NCI-H226 (cell line): ENCODE data around the gene CES4A.
"Not testable (repeated sequence)": the region's sequence is repeated elsewhere in the genome, so short reads cannot be mapped to it uniquely, and the experiment has no call there.

Source experiments
- DNase-seq: peaks from one replicate; pipeline ENCODE4 v3.0.0-alpha.2; 2015

The CES4A gene

DNA sequence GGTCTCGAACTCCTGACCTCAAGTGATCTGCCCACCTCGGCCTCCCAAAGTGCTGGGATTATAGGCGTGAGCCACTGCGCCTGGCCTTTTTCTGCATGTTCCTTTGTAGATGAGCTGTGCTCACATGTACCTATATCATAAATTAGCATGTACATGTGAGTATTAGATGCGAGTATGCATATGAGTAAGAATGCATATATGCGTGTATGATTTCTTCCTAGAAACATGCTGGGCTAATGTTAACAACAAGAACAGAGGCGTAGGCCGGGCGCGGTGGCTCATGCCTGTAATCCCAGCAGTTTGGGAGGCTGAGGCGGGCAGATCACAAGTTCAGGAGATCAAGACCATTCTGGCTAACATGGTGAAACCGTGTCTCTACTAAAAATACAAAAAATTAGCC lies 5.2 kb downstream of the CES4A start:
- not testable (repeated sequence) for DNase-seq

DNA sequence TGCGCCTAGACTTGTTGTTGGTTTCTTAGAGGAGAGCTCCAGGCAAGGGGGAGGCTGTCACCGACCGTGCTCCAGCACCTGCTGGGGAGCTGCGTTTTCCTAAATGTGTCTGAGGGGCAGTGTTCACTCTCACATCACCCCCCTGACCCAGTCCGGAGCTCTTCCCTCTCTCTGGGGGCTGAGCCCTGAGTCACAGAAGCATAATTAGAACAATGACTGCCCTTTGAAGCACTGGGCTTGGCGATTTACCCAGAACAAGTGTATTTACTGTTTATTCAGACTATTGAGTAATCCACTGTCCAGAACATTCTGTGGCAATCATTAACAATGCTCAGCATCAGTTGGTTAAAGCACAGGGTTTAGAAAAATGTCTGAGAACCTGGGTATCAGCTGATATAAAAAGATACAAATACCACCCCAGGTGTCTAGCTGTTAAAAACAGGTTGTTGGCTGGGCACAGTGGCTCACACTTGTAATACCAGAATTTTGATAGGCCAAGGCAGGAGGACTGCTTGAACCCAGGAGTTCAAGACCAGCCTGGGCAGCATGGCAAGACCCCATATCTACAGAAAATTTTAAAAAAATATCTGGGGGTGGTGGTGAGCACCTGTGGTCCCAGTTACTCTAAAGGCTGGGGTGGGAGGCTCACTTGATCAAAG lies 8.1 kb downstream of the CES4A start:
- DNase-seq, result no peak

DNA sequence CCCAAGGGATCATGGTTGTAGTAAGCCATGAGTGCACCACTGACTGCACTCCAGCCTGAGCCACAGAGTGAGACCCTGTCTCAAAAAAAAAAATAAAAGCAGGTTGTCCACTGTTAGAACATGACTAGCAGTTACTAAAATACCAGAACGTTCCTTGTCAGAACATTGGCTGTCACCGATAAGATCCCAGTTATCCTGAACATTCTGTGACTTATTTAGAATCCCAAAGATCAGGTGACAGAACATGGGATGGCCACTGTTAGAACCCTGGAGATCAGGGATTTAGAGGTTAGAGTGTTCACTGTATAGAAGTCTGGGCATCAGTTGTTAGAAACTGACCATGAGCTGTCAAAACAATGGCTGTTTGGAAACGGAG lies 8.6 kb downstream of the CES4A start:
- DNase-seq, result no peak

DNA sequence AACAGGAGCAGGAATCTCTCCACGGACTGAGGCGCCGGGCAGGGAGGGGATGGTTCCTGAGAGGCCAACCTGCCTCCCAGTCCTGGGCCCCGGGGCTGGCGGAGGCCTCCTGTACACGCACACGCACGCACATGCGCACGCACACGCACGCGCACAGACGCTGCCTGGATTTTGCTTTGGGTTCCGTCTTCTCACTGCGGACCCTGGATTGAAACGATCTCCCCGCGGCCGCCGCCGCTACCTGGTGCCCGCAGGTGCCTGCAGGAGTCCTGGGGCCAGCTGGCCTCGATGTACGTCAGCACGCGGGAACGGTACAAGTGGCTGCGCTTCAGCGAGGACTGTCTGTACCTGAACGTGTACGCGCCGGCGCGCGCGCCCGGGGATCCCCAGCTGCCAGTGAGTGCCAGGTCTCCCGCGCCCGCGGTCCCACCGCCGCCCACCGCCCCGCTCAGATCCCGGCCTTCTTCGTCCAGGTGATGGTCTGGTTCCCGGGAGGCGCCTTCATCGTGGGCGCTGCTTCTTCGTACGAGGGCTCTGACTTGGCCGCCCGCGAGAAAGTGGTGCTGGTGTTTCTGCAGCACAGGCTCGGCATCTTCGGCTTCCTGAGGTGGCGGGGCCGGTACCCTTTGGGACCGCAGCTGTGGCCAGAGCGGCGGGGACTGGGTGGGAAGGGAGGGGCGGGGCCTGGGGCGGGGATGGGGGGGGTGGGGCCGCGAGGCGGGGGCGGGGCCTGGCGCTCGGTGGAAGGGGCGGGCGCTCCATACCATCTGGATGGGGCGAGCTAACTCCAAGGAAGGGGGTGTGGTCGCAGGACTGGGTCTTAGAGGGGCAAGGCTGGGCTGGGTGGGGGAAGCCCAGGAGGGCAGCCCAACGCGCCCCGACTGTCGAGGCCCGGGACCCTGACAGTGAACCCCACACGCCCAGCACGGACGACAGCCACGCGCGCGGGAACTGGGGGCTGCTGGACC lies 12.3 kb downstream of the CES4A start:
- no peak for DNase-seq

DNA sequence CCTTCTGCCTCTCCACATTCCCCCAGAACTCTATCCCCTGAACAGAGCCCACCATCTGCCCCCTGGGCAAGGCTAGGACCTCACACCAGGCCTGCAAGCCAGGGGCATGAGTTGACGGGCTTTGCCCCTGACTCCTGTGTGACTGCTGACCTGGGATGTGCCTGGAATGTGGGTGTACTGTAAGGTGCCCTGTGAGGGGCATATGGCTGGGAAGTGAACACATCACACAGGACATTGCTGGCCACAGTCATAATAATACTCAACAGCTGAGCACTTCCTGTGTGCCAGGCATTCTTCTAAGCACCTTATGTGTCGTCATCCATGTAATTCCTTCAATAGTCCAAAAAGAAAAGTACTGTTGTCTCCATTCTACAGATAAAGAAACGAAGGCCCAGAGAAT lies 13.3 kb downstream of the CES4A start:
- no peak for DNase-seq

DNA sequence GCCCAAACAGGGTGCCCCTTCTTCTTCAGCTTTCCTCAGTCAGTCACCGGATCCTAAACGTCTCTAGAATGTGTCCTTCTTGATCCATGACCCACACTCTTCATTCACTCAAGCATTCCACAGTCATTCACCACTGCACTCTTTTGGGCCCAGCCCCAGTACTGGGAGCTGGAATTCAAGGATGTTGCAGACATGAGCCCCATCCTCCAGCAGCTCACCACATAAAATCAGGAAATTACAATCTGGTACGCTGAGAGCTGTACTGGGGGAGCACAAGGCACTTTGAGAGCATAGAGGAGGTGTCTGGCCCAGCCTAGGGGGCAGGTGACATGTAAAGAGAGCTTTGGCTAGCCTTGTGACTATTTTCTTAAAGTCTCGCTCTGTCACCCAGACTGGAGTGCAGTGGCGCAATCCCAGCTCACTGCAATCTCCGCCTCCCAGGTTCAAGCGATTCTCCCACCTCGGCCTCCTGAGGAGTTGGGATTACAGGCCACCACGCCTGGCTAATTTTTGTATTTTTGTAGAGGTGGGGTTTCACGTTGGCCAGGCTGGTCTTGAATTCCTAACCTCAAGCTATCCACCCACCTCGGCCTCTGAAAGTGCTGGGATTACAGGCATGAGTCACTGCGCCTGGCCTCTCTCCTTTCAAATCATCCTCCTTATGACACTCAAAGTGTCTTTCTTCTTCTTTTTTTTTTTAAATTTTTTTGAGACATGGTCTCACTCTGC lies 18.7 kb downstream of the CES4A start:
- no peak for DNase-seq

DNA sequence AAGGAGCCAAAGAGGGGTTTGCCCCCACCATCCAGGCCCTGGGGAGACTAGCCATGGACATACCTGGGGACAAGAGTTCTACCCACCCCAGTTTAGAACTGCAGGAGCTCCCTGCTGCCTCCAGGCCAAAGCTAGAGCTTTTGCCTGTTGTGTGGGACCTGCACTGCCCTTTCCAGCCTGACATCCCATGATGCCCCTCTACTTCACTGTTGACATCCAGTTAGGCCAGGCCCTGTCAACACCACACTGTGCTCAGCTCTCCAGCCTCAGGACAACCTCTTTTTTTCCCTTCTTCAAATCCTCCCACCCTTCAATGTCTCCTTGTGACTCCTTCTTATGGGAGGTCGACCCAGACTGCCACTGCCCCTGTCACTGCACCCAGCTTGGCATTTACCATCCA lies 20.8 kb downstream of the CES4A start:
- DNase-seq, result no peak

DNA sequence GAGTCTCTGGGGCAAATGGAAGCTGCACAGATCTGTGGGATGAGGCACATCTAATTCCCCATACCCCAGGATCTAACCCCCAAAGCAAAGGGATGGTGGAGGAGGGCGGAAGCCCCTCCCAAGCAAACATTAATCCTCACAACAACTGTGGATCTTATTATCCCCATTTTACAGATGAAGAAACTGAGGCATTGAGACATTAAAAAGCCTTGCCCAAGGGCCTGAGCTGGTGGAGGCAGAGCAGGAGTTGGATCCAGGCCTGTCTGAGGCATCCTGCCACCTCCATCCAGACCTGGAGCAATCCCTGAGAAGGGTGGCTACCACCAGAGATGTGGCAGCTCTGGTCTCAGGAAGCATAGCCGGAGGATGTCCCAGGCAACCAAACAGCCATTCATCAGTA lies 22.9 kb downstream of the CES4A start:
- DNase-seq, result no peak

DNA sequence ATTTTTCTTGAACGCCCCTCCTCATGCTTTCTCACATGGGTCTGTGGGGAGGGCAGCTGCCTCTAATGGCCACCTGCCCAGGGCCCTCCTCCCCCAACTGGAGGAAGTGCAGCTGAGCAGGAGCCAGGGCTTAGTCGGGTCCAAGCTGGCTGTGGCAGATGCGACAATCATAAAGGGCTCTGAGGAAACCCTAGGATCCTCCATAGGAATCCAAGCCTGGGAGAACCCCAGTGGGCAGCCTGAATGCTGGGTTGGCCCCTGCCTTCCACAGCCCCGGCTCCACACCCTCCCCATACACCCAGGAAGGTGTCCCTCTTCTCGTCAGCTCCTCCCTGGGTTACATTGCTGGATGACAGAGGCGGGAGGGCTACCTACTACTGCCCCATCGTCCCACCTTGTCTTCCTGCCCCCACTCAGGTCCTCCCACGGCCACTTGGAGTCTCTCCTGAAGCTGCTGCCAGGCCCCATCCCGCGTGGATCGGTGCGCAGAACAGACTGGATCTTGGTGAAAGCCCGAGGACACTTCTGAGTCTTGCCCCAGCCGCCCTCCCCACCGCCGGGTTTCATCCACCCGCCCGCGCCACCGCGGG lies 24.9 kb downstream of the CES4A start:
- no peak for DNase-seq

DNA sequence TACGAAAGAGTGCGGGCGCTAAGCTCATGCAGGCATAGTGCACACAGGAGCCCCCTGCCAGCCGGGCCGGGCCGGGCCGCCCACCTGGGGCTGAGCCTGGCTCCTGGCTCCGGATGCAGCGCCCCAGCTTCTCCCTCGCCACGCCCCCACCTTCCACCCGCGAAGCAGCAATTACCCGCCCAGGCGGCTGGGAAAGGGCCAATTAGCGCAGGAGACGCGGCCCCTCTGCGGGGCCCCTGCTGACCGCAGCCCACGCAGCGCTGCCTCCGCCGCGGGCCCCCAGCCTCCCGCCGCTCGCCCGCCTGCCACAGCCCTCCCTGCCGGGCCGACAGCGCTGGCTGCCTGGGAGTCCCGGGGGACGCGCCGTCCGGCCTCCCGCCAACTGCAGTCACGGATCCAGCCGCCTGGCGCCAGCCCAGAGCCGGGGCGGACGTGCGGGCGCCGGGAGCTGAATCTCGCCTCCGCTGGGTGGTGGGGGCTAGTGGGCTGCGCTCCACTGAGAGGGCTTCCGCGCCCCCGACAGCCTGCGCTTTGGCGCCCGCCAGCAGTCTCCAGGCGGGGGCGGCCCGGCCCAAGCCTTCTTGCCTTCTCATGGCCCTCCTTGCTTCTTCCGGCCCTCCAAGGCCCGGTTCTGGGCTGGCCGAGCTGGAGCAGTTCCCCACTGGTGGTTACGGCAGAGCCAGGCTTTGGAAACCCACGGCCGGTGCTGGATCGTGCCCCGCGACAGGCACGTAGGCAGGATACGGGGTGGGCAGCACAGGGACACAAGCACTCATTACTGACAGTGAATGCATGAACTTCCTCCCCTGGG lies 25.6 kb downstream of the CES4A start:
- peak; percentile 50 for DNase-seq

DNA sequence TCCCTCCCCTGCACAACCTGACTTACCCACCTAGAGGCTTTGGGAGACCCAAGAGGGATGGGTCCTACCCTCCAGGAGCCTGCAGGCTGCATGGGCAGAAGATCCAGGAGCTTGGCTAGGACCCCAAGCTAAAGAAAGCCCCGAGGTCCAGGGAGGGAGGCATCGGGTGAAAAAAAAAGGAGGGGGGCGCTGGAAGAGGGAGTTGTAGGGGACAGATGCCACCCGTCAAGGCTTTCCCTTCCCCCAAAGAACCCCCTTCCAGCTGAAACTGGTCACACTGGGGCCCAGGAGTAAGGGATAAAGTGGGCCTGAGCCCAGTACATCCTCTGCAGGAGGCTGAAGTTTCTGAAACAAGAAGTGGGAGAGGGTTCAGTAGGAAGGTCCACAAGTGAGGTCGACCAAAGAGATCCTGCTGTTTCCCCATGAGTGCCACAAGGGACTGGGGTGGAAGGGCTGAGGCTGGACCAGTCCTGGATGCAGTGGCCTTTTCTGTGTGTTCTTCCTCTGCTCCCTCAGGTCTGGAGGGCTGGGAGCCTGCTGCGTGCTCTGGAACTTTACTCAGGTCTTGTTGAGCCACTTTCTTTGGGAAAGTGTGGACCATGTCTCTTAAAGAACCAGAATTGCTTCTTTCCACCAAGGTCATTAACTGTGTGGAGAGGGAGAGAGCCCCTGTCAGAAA lies 26.4 kb downstream of the CES4A start:
- DNase-seq, result no peak

DNA sequence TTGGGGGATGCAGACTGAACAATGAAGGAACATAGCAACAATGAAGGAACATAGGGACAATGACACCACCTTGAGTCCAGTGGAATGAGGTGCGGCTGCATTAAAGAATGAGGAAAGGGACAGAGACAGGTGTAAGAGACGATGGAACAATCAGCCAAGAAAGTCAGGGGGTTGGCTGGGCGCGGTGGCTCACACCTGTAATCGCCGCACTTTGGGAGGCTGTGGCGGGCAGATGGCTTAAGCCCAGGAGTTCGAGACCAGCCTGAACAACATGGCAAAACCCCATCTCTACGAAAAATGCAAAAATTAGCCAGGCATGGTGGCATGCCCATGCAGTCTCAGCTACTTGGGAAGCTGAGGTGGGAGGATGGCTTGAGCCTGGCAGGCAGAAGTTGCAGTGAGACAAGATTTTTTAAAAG lies 26.9 kb downstream of the CES4A start:
- DNase-seq, result no peak

DNA sequence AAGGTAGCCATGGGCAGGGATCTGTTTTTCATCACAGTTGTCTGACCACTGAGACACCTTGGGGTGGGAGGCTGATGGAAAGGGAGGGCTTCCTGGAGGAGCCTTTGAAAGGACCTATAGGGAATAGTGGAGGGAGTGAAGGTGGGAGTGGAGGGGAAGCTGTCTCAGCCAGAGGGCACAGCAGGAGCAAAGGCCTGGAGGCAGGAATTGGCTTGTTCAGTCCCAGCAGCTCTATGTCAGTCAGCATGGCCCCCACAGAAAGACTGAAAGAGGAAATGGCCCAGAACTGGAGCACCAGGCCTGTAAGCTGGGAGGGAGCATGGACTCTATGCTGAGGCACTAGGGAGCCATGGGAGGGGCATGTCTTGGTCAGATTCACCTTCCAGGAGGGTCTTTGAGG lies 27.8 kb downstream of the CES4A start:
- DNase-seq, result no peak

DNA sequence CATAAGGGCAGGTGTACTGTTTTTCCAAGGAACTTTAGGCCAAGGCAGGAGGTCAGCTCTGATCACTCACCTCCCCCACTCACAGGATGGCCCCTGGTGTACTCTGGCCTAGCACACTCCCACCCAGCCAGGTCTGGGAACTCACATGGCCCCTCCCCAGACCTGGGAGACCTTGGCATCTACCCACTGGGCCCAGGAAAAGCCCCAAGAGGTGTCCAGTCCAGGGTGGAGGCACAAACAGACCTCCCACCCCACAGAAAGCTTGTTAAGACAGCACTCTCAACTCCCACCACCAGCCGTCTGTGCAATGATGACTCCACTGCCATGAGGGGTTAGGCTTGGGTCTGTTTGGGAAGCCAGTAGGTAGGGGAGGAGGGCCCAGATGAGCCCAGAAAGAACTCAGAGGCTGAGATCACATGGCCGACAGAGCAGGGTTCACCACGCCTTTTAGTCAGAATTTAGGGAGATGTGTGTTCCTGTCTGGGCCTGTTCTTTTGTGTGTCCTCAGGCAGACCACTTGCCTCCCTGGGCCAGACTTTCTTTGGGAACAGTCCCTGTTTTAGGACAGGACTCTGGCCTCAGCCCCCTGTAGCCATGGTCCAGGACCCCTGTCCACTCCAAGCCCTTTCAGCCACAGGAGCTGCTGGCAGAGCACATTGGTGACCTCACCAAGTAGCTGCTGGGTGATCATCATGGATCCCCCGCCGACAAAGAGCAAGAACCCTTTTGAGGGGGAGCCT lies 28.5 kb downstream of the CES4A start:
- DNase-seq, result no peak

DNA sequence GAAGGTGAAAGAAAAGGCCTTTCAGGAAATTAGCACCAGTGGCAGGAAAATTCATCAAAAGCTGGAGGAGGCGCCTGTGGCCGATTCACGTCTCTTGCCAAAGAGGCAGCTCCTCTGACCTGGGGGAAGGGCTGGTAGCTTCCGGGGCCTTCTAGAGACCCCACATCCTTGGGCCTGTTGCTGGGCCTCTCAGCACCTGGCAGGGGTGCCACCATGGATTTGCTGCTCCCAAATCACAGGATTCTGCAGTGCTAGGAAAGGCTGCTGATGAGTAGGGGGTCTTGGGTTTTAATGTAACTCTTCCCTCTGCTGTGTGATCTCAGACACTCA lies 29.0 kb downstream of the CES4A start:
- DNase-seq, result no peak

DNA sequence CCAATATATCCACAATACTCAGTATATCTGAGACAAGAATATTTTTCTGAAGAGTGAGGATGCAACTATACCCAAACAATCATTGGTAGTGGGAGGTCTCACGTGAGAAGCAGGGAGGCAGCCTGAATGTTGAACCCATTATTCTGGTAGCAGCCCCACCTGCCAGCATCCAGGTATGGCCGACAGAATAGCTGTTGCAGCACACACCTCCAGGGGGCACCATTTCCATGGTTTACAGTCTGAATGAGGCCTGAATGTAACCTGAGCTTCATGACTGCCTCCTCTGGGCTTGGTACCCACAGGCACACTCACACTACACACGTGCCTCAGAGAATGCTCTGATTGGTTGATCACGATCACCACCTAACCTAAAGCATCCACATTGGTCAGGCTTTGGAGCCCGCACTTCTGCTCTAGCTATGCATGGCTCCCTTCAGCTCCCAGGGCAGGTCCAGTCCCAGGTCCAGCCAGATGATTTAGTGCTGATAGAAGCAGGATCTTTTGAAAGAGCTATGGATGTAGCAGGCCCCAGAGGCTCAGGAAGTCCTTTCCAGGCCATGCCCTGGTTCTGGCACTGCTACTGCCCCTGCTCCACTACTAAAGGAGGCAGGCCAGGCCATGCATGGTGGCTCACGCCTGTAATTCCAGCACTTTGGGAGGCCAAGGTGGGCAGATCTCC lies 29.6 kb downstream of the CES4A start:
- DNase-seq, result peak; percentile 97

DNA sequence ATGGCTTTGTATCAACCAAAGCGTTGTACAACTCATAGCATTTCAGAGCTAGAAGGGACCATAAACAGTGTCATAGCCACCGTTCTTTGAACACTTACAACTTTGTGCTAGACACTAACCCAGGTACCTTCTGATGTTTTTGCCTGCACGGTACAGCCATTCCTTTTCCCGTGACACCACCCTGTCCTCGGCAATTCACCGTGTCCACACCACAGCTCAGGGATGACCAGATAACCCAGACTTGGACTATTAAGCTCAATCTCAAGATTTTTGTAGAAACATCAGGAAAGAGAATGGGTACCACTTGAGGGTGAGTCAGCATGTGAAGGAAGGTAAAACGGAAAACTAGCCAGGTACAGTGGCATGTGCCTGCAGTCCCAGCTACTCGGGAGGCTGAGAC lies 30.8 kb downstream of the CES4A start:
- DNase-seq, result no peak

DNA sequence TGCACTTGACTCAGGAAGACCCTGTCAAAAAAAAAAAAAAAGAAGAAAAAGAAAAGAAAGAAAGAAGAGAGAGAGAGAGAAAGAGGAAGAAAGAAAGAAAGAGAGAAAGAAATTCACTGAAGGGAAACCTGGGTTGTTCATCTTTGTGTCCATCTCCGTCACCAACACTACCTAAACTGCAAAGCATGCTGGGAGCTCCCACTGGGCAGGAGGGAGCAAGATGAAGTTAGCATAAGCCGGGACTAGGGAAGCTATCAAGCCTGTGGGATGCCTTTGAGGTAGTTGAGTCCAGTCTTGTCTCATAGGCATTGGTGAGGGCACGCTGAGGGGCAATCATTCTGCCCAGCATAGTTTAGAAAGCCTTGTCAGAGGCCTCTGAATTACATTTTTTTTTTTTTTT lies 32.9 kb downstream of the CES4A start:
- DNase-seq, result no peak

DNA sequence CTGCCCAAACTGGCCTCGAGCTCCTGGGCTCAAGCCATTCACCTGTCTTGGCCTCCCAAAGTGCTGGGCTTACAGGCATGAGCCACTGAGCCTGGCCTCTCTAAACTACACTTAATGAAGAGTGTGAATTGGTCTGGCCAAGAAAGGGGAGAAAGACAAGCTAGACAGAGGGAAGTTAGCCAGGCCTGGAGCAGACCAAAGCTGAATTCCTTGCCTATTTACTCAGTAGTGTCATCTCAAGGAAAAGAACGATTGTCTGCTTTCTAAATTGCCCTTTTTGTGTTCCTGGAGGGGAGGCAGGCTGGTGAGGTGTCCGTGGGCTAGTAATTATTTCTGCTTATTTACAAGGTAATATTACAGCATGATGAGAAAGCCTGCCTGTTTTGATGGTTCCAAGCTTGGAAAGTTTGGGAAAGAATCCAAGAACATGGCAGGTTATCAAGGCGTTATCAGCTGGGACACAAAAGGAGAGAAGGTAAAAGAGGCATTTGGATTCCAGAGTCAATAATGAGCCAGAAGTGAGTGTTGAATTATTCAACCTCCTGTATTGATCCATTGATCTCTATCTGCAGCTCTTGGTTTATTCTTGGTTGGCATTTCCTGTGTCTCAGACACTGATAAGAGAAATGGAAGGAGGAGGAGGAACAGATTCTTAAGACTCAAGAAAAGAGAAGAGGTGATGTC lies 34.3 kb downstream of the CES4A start:
- peak; percentile 50 for DNase-seq

DNA sequence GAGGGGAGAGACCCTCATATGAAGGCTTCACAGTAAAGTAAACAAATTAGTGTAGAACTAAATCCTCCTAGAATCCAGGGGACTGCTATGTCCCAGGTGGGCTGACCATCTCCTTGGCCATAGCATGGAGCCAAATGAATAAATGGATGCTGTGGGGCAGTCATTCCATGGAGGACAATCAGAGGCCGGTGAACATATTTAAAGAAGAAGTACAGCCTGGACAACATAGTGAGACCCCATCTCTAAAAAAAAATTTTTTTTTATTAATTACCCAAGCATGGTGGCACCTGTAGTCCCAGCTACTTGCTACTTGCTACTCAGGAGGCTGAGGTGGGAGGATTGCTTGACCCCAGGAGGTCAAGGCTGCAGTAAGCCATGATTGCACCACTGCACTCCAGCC lies 35.3 kb downstream of the CES4A start:
- no peak for DNase-seq
